Smooth muscle cell (in vitro differentiated cells): Measurements from ENCODE around the gene SHF. TPM values are rescaled to one million over a fixed set of nuclear protein-coding genes. Genes with fewer than 3 reads are reported as not detected.

Experiments used
- DNase-seq: peaks from one replicate; lab custom pipeline; 2025; ENCODE audit not compliant: unreplicated experiment; lab: John Stamatoyannopoulos, UW
- H2AFZ ChIP-seq: fragments of 200-600 bp; sonication (generic); 2 replicates; pipeline ENCODE4 v1.6.0; 2016; ENCODE audit warnings: antibody characterized with exemption, low read depth, mild to moderate bottlenecking
- H3F3A ChIP-seq: fragments of 200-600 bp; sonication (generic); 2 replicates; pipeline ENCODE4 v1.6.0; 2017; ENCODE audit warnings: antibody characterized with exemption, low read depth
- H3K27ac ChIP-seq: fragments of 200-600 bp; sonication (generic); 2 replicates; pipeline ENCODE4 v1.5.1; 2016; ENCODE audit warnings: low read depth, mild to moderate bottlenecking
- H3K27me3 ChIP-seq: fragments of 200-600 bp; sonication (generic); 2 replicates; pipeline ENCODE4 v1.6.1; 2016; ENCODE audit warnings: low read depth, mild to moderate bottlenecking
- H3K36me3 ChIP-seq: fragments of 200-600 bp; sonication (generic); 2 replicates; pipeline ENCODE4 v1.5.1; 2016; ENCODE audit warnings: low read depth
- H3K4me1 ChIP-seq: fragments of 200-600 bp; sonication (generic); 2 replicates; pipeline ENCODE4 v1.5.1; 2016; ENCODE audit warnings: low read depth
- H3K4me2 ChIP-seq: fragments of 200-600 bp; sonication (generic); 2 replicates; pipeline ENCODE4 v1.6.0; 2016; ENCODE audit warnings: mild to moderate bottlenecking
- H3K4me3 ChIP-seq: fragments of 200-600 bp; sonication (generic); 2 replicates; pipeline ENCODE4 v1.5.1; 2016; ENCODE audit warnings: mild to moderate bottlenecking
- H3K79me2 ChIP-seq: fragments of 200-600 bp; sonication (generic); 2 replicates; pipeline ENCODE4 v1.6.0; 2016; ENCODE audit warnings: low read depth, mild to moderate bottlenecking
- H3K9ac ChIP-seq: fragments of 200-600 bp; sonication (generic); 2 replicates; pipeline ENCODE4 v1.6.0; 2016; ENCODE audit warnings: low read depth
- H3K9me3 ChIP-seq: fragments of 200-600 bp; sonication (generic); replicated peaks from 2 replicates; pipeline ENCODE4 v1.5.1; 2016; ENCODE audit warnings: low read depth
- H4K20me1 ChIP-seq: fragments of 200-600 bp; sonication (generic); 2 replicates; pipeline ENCODE4 v1.6.0; 2016; ENCODE audit warnings: low read depth
- WGBS: methylation state at CpG from one replicate; pipeline ENCODE4 v1.1.7; 2016; ENCODE audit warnings: low lambda C conversion rate; 5-methylcytosine and 5-hydroxymethylcytosine counted together
- polyA plus RNA-seq: library from polyadenylated mRNA; unstranded; fragments of >200 nt; fragmentation: Nextera tagmentation; extraction: Ambion mirVana; gene quantifications from 2 replicates; pipeline ENCODE4 v1.2.1, GENCODE V29; 2016
- total RNA-seq: library from RNA; depleted of rRNA; stranded (reverse); fragments of >200 nt; gene quantifications from 2 replicates; pipeline ENCODE4 v1.2.3, GENCODE V29; 2014
- TF ChIP-seq, protein P1 (sequence below): fragments of 200-600 bp; sonication (generic); IDR thresholded peaks from 2 replicates; pipeline ENCODE4 v1.5.1; 2017; ENCODE audit warnings: borderline replicate concordance, mild to moderate bottlenecking, antibody characterized with exemption; ENCODE audit not compliant: insufficient read depth, poor library complexity, severe bottlenecking

Gene SHF
- total and polyA plus RNA-seq, 2 experiments from 2014 or later: 16.4 to 41.3 TPM

DNA sequence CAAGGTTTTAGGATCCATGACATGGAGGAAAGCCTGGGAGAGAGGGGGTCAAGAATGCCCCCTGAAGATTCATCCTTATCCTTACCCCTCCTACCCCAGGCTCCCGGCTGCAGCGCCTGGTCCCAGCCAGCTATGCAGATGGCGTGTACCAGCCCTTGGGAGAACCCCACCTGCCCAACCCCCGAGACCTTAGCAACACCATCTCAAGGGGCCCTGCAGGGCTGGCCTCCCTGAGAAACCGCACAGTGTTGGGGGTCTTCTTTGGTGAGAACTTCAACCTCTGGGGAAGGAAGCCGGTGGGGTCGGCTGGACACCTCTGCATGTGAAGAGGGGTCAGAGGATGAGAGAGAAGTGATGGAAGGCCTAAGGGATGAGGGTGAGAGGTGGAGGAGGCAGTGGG, 53.7 kb downstream of the SHF start:
- Histone ChIP-seq H3K4me3 (no peak overlapping the region), H2AFZ (no peak overlapping the region), H3K79me2 (no peaks in the 10 kb centered on the region), H4K20me1 (no peaks in the 10 kb centered on the region), H3K9ac (no peak overlapping the region), H3K9me3 (no peaks in the 10 kb centered on the region), H3K27ac (no peak overlapping the region), H3K27me3 (peaks cover 79% of the 10 kb centered on the region), H3K4me2 (no peak overlapping the region), H3K36me3 (no peaks in the 10 kb centered on the region), H3F3A (no peaks in the 10 kb centered on the region), H3K4me1 (no peaks in the 10 kb centered on the region)
- DNase-seq: no peak
- TF ChIP-seq, protein P1, sequence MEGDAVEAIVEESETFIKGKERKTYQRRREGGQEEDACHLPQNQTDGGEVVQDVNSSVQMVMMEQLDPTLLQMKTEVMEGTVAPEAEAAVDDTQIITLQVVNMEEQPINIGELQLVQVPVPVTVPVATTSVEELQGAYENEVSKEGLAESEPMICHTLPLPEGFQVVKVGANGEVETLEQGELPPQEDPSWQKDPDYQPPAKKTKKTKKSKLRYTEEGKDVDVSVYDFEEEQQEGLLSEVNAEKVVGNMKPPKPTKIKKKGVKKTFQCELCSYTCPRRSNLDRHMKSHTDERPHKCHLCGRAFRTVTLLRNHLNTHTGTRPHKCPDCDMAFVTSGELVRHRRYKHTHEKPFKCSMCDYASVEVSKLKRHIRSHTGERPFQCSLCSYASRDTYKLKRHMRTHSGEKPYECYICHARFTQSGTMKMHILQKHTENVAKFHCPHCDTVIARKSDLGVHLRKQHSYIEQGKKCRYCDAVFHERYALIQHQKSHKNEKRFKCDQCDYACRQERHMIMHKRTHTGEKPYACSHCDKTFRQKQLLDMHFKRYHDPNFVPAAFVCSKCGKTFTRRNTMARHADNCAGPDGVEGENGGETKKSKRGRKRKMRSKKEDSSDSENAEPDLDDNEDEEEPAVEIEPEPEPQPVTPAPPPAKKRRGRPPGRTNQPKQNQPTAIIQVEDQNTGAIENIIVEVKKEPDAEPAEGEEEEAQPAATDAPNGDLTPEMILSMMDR: no peak
- WGBS: 95% methylated on average over 7 of the region's 7 CpGs

DNA sequence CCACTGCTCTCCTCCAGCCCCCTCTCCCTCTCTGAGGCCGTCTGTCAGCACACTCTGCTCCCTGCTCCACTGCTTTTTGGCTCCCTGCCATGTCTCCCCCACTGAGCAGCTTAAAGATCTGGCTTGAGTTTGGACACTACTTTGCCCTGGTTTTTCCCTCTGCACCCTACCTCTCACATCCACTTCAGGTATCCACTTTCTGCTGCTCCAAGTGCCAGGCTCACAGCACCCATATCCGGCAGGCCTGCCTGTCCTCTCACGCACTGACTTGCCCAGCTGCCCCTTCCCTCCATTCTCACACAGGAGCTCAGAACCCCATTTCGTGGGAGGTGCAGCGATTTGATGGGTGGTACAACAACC, 54.2 kb downstream of the SHF start:
- H3F3A ChIP-seq: no peaks in the 10 kb centered on the region
- H3K27me3 ChIP-seq: peaks cover 84% of the 10 kb centered on the region
- no peak overlapping the region for H3K4me3 ChIP-seq
- H3K9me3 ChIP-seq: no peaks in the 10 kb centered on the region
- WGBS: 76% methylated on average over 5 of the region's 5 CpGs
- H3K36me3 ChIP-seq: no peaks in the 10 kb centered on the region
- no peaks in the 10 kb centered on the region for H3K79me2 ChIP-seq
- H4K20me1 ChIP-seq: no peaks in the 10 kb centered on the region
- no peak for DNase-seq
- no peak overlapping the region for H3K4me2 ChIP-seq
- TF ChIP-seq, protein P1: no peak
- H2AFZ ChIP-seq: no peak overlapping the region
- no peak overlapping the region for H3K27ac ChIP-seq
- no peaks in the 10 kb centered on the region for H3K4me1 ChIP-seq
- H3K9ac ChIP-seq: no peak overlapping the region

DNA sequence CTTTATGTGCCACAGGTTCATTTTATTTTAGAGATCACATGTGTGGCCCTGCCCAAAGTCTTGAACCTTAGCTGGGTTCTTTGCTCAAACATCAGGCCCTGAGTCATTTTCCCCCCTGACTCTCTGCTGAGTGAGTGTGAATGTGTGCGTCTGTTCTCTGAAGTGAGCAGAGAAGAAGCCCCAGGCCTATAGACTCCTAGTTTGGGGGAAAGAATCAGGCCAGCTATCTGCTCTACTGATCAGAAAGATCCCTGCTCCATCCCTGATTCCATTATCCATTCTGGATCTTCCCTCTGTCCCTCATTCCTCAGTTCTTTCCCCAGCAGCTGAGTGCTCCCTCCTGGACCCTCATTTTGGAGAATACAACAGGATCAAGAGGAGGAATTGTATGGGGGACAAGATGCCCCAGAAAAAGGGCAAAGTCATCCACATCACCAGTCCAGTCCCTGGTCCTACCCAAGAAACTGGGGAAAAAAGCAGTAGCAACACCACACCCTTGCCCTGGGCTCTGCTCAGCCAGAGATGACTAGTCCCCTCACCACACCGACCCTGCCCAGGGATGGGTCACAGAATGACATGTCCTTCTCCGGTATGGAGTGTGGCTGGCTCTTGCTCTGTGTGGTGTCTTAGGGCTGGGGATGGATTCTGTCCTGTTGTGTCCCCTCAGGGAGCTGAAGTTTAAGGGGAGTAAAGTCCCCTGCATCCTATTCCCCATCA, 54.8 kb downstream of the SHF start:
- Histone ChIP-seq H3K4me2 (no peak overlapping the region), H4K20me1 (no peaks in the 10 kb centered on the region), H3K9me3 (no peaks in the 10 kb centered on the region), H3K4me3 (no peak overlapping the region), H3F3A (no peaks in the 10 kb centered on the region), H3K27ac (no peak overlapping the region), H3K27me3 (peaks cover 90% of the 10 kb centered on the region), H3K4me1 (no peaks in the 10 kb centered on the region), H3K79me2 (no peaks in the 10 kb centered on the region), H3K9ac (no peak overlapping the region), H2AFZ (no peak overlapping the region), H3K36me3 (no peaks in the 10 kb centered on the region)
- WGBS: 73% methylated on average over 3 of the region's 3 CpGs
- no peak for DNase-seq
- TF ChIP-seq, protein P1: no peak

DNA sequence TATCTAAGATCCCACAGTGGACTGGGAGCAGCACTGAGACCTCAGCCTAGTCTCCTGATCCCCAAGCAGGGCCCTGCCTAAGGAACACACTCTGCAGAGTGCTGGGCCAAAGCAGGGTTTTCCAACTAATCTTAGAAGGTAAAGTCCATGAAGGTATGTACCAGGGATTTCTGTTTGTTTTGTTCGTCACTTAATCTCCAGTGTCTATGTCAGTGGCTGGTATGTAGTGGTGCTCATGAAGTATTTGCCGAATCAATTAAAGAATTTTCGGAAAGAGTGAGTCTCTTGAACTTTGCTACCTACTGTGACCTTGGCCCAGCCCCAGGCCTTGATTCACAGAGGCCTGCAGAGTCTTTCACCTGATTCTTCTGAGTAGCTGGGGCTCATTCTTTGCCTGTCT, 56.3 kb downstream of the SHF start:
- Histone ChIP-seq H2AFZ (no peak overlapping the region), H3K9me3 (no peaks in the 10 kb centered on the region), H3F3A (no peaks in the 10 kb centered on the region), H4K20me1 (no peaks in the 10 kb centered on the region), H3K79me2 (no peaks in the 10 kb centered on the region), H3K27me3 (peaks cover 96% of the 10 kb centered on the region), H3K9ac (no peak overlapping the region), H3K36me3 (no peaks in the 10 kb centered on the region), H3K27ac (no peak overlapping the region), H3K4me2 (no peak overlapping the region), H3K4me1 (no peaks in the 10 kb centered on the region), H3K4me3 (no peak overlapping the region)
- 88% methylated on average over 3 of the region's 3 CpGs for WGBS
- no peak for DNase-seq
- TF ChIP-seq, protein P1: no peak
